Measurements from ENCODE around the gene PLEKHA5.

PLEKHA5 gene

GRCh38 chr12:19402743-19403431 is 273.4 kb downstream of the PLEKHA5 start:
- Histone ChIP-seq H3K9me3 (ENCODE audit: control insufficient read depth, low read length) (no peaks in the 10 kb centered on the region), H3K4me1 (ENCODE audit: control insufficient read depth, insufficient read depth, low read depth, low read length) (peaks cover 9% of the 10 kb centered on the region), H3K4ac (ENCODE audit: low read depth in 1 of 2, low read length in 2 of 2) (no peak overlapping the region), H2BK120ac (ENCODE audit: low read depth, low read length) (no peak overlapping the region), H4K8ac (ENCODE audit: low read length) (peak overlapping the region; percentile 27), H3K79me1 (replicated peaks; ENCODE audit: low read length, poor library complexity, severe bottlenecking) (no peaks in the 10 kb centered on the region), H3K18ac (ENCODE audit: low read depth in 1 of 2, low read length in 2 of 2) (no peak overlapping the region), H2BK15ac (ENCODE audit: low read depth, poor library complexity, severe bottlenecking) (no peak overlapping the region), H3K14ac (ENCODE audit: low read length in 2 of 2) (no peak overlapping the region), H3K4me3 (ENCODE audit: insufficient read depth in 1 of 2, low read depth in 1 of 2, low read length in 2 of 2) (no peak overlapping the region), H3K36me3 (ENCODE audit: control insufficient read depth in 1 of 2, insufficient read depth in 2 of 2, low read depth in 1 of 2, low read length in 2 of 2) (no peaks in the 10 kb centered on the region), H4K91ac (ENCODE audit: low read length) (no peak overlapping the region), H2BK5ac (ENCODE audit: low read depth, low read length, poor library complexity, severe bottlenecking) (no peak overlapping the region), H2AK5ac (ENCODE audit: low read length, severe bottlenecking) (no peak overlapping the region), H3K23ac (ENCODE audit: low read length in 2 of 2) (no peak overlapping the region), H2BK12ac (ENCODE audit: low read length in 2 of 2) (no peak overlapping the region), H3K27me3 (ENCODE audit: control insufficient read depth in 1 of 2, insufficient read depth in 1 of 2, low read length in 2 of 2) (no peaks in the 10 kb centered on the region), H3K4me2 (ENCODE audit: low read length, poor library complexity, severe bottlenecking) (no peak overlapping the region), H3K9ac (ENCODE audit: low read length) (no peak overlapping the region), H3K27ac (ENCODE audit: low read length, poor library complexity, severe bottlenecking) (no peak overlapping the region), H2AFZ (ENCODE audit: low read depth, low read length) (peak overlapping the region; percentile 51)
- DNase-seq, result peak; percentile 63
- WGBS, result 87% methylated on average over 4 of the region's 4 CpGs

- Histone ChIP-seq H3K23ac (ENCODE audit: low read length in 2 of 2) (no peak overlapping the region), H3K9me3 (ENCODE audit: control insufficient read depth, low read length) (no peaks in the 10 kb centered on the region), H3K14ac (ENCODE audit: low read length in 2 of 2) (no peak overlapping the region), H3K79me1 (replicated peaks; ENCODE audit: low read length, poor library complexity, severe bottlenecking) (no peaks in the 10 kb centered on the region), H2BK15ac (ENCODE audit: low read depth, poor library complexity, severe bottlenecking) (no peak overlapping the region), H3K9ac (ENCODE audit: low read length) (no peak overlapping the region), H3K18ac (ENCODE audit: low read depth in 1 of 2, low read length in 2 of 2) (no peak overlapping the region), H4K8ac (ENCODE audit: low read length) (no peak overlapping the region), H3K27ac (ENCODE audit: low read length, poor library complexity, severe bottlenecking) (no peak overlapping the region), H3K4ac (ENCODE audit: low read depth in 1 of 2, low read length in 2 of 2) (no peak overlapping the region), H3K27me3 (ENCODE audit: control insufficient read depth in 1 of 2, insufficient read depth in 1 of 2, low read length in 2 of 2) (no peaks in the 10 kb centered on the region), H2AFZ (ENCODE audit: low read depth, low read length) (no peak overlapping the region), H3K36me3 (ENCODE audit: control insufficient read depth in 1 of 2, insufficient read depth in 2 of 2, low read depth in 1 of 2, low read length in 2 of 2) (no peaks in the 10 kb centered on the region), H3K4me3 (ENCODE audit: insufficient read depth in 1 of 2, low read depth in 1 of 2, low read length in 2 of 2) (peak overlapping the region in 1 of 2 experiments; percentile 20), H3K4me1 (ENCODE audit: control insufficient read depth, insufficient read depth, low read depth, low read length) (peaks cover 9% of the 10 kb centered on the region), H2BK12ac (ENCODE audit: low read length in 2 of 2) (no peak overlapping the region), H4K91ac (ENCODE audit: low read length) (no peak overlapping the region), H3K4me2 (ENCODE audit: low read length, poor library complexity, severe bottlenecking) (no peak overlapping the region), H2BK5ac (ENCODE audit: low read depth, low read length, poor library complexity, severe bottlenecking) (no peak overlapping the region), H2AK5ac (ENCODE audit: low read length, severe bottlenecking) (no peak overlapping the region), H2BK120ac (ENCODE audit: low read depth, low read length) (no peak overlapping the region)
- DNase-seq, result no peak
- 90% methylated on average over 16 of the region's 16 CpGs for WGBS
Measured at GRCh38 chr12:19404242-19404880, 274.8 kb downstream of the PLEKHA5 start.

- H3K27me3 ChIP-seq (ENCODE audit: control insufficient read depth in 1 of 2, insufficient read depth in 1 of 2, low read length in 2 of 2), result no peaks in the 10 kb centered on the region
- H2AK5ac ChIP-seq (ENCODE audit: low read length, severe bottlenecking), result no peak overlapping the region
- no peak overlapping the region for H3K23ac ChIP-seq (ENCODE audit: low read length in 2 of 2)
- H3K18ac ChIP-seq (ENCODE audit: low read depth in 1 of 2, low read length in 2 of 2), result no peak overlapping the region
- no peaks in the 10 kb centered on the region for H3K4me1 ChIP-seq (ENCODE audit: control insufficient read depth, insufficient read depth, low read depth, low read length)
- H2BK12ac ChIP-seq (ENCODE audit: low read length in 2 of 2), result no peak overlapping the region
- H3K9me3 ChIP-seq (ENCODE audit: control insufficient read depth, low read length), result no peaks in the 10 kb centered on the region
- H3K14ac ChIP-seq (ENCODE audit: low read length in 2 of 2), result no peak overlapping the region
- no peak overlapping the region for H4K8ac ChIP-seq (ENCODE audit: low read length)
- no peaks in the 10 kb centered on the region for H3K36me3 ChIP-seq (ENCODE audit: control insufficient read depth in 1 of 2, insufficient read depth in 2 of 2, low read depth in 1 of 2, low read length in 2 of 2)
- no peak overlapping the region for H3K4me3 ChIP-seq (ENCODE audit: insufficient read depth in 1 of 2, low read depth in 1 of 2, low read length in 2 of 2)
- H2BK5ac ChIP-seq (ENCODE audit: low read depth, low read length, poor library complexity, severe bottlenecking), result no peak overlapping the region
- no peak for DNase-seq
- H3K4me2 ChIP-seq (ENCODE audit: low read length, poor library complexity, severe bottlenecking), result no peak overlapping the region
- H3K27ac ChIP-seq (ENCODE audit: low read length, poor library complexity, severe bottlenecking), result no peak overlapping the region
- no CpG with 5 or more reads among the region's 3 CpGs for WGBS
- H4K91ac ChIP-seq (ENCODE audit: low read length), result no peak overlapping the region
- H2BK120ac ChIP-seq (ENCODE audit: low read depth, low read length), result no peak overlapping the region
- no peak overlapping the region for H2AFZ ChIP-seq (ENCODE audit: low read depth, low read length)
- no peak overlapping the region for H3K4ac ChIP-seq (ENCODE audit: low read depth in 1 of 2, low read length in 2 of 2)
- no peak overlapping the region for H3K9ac ChIP-seq (ENCODE audit: low read length)
- no peaks in the 10 kb centered on the region for H3K79me1 ChIP-seq (replicated peaks; ENCODE audit: low read length, poor library complexity, severe bottlenecking)
- peak overlapping the region; percentile 28 for H2BK15ac ChIP-seq (ENCODE audit: low read depth, poor library complexity, severe bottlenecking)
Measured at GRCh38 chr12:19409376-19409775, 279.8 kb downstream of the PLEKHA5 start.

- no peak overlapping the region for H3K18ac ChIP-seq (ENCODE audit: low read depth in 1 of 2, low read length in 2 of 2)
- H3K4me1 ChIP-seq (ENCODE audit: control insufficient read depth, insufficient read depth, low read depth, low read length), result no peaks in the 10 kb centered on the region
- no peak overlapping the region for H3K4me2 ChIP-seq (ENCODE audit: low read length, poor library complexity, severe bottlenecking)
- H2BK120ac ChIP-seq (ENCODE audit: low read depth, low read length), result no peak overlapping the region
- H3K14ac ChIP-seq (ENCODE audit: low read length in 2 of 2), result no peak overlapping the region
- no peak overlapping the region for H3K27ac ChIP-seq (ENCODE audit: low read length, poor library complexity, severe bottlenecking)
- H2BK15ac ChIP-seq (ENCODE audit: low read depth, poor library complexity, severe bottlenecking), result no peak overlapping the region
- no peaks in the 10 kb centered on the region for H3K9me3 ChIP-seq (ENCODE audit: control insufficient read depth, low read length)
- DNase-seq, result peak; percentile 19
- H2BK5ac ChIP-seq (ENCODE audit: low read depth, low read length, poor library complexity, severe bottlenecking), result no peak overlapping the region
- no peak overlapping the region for H3K23ac ChIP-seq (ENCODE audit: low read length in 2 of 2)
- H2AFZ ChIP-seq (ENCODE audit: low read depth, low read length), result no peak overlapping the region
- no peak overlapping the region for H4K8ac ChIP-seq (ENCODE audit: low read length)
- H3K79me1 ChIP-seq (replicated peaks; ENCODE audit: low read length, poor library complexity, severe bottlenecking), result no peaks in the 10 kb centered on the region
- no peaks in the 10 kb centered on the region for H3K36me3 ChIP-seq (ENCODE audit: control insufficient read depth in 1 of 2, insufficient read depth in 2 of 2, low read depth in 1 of 2, low read length in 2 of 2)
- H4K91ac ChIP-seq (ENCODE audit: low read length), result no peak overlapping the region
- H3K9ac ChIP-seq (ENCODE audit: low read length), result no peak overlapping the region
- H3K27me3 ChIP-seq (ENCODE audit: control insufficient read depth in 1 of 2, insufficient read depth in 1 of 2, low read length in 2 of 2), result no peaks in the 10 kb centered on the region
- H2BK12ac ChIP-seq (ENCODE audit: low read length in 2 of 2), result no peak overlapping the region
- no peak overlapping the region for H3K4me3 ChIP-seq (ENCODE audit: insufficient read depth in 1 of 2, low read depth in 1 of 2, low read length in 2 of 2)
- no peak overlapping the region for H3K4ac ChIP-seq (ENCODE audit: low read depth in 1 of 2, low read length in 2 of 2)
- 51% methylated on average over 5 of the region's 6 CpGs for WGBS
- no peak overlapping the region for H2AK5ac ChIP-seq (ENCODE audit: low read length, severe bottlenecking)
Measured at GRCh38 chr12:19410211-19410610, 280.7 kb downstream of the PLEKHA5 start.

Data from mesenchymal stem cell (in vitro differentiated cells and primary cell).